ENCODE measurements around the gene CDK17. TPM values are rescaled to one million over a fixed set of nuclear protein-coding genes. Genes with fewer than 3 reads are reported as not detected.

The CDK17 gene
- total RNA-seq, 2 donors from 2014 or later: 34.7 to 79.5 TPM

GRCh38 chr12:96301732-96302131 is 98.5 kb downstream of the CDK17 start:
- Histone ChIP-seq H3K36me3 (no peaks in the 10 kb centered on the region), H3K4me1 (replicated peaks) (no peaks in the 10 kb centered on the region), H3K4me3 (no peak overlapping the region), H3K27me3 (replicated peaks; ENCODE audit: insufficient read depth) (no peaks in the 10 kb centered on the region), H3K27ac (no peak overlapping the region), H3K9me3 (no peaks in the 10 kb centered on the region)
- TF ChIP-seq CTCF (IDR thresholded peaks at IDR 0.05) (no peak), POLR2A (IDR thresholded peaks at IDR 0.05) (no peak), POLR2AphosphoS5 (IDR thresholded peaks at IDR 0.05) (no peak)
- intact Hi-C loops (cut with DNase I): no loop called here
- WGBS: 92% methylated on average over 4 of the region's 4 CpGs
- no peak for DNase-seq (ENCODE audit: low spot score)

- intact Hi-C loops (cut with DNase I): no loop called here
- H3K36me3 ChIP-seq: no peaks in the 10 kb centered on the region
- no peaks in the 10 kb centered on the region for H3K4me1 ChIP-seq (replicated peaks)
- no peak for TF ChIP-seq POLR2A (IDR thresholded peaks at IDR 0.05)
- TF ChIP-seq POLR2AphosphoS5 (IDR thresholded peaks at IDR 0.05): no peak
- TF ChIP-seq CTCF (IDR thresholded peaks at IDR 0.05): no peak
- WGBS: 89% methylated on average over 5 of the region's 5 CpGs
- no peaks in the 10 kb centered on the region for H3K9me3 ChIP-seq
- DNase-seq (ENCODE audit: low spot score): no peak
- H3K27me3 ChIP-seq (replicated peaks; ENCODE audit: insufficient read depth): no peaks in the 10 kb centered on the region
- no peak overlapping the region for H3K4me3 ChIP-seq
- H3K27ac ChIP-seq: no peak overlapping the region
Measured at GRCh38 chr12:96300064-96300463, 100.2 kb downstream of the CDK17 start.

GRCh38 chr12:96297504-96297903 is 102.7 kb downstream of the CDK17 start:
- no peak overlapping the region for H3K27ac ChIP-seq
- WGBS: 90% methylated on average over 4 of the region's 4 CpGs
- H3K9me3 ChIP-seq: no peaks in the 10 kb centered on the region
- no peaks in the 10 kb centered on the region for H3K36me3 ChIP-seq
- TF ChIP-seq POLR2AphosphoS5 (IDR thresholded peaks at IDR 0.05) (no peak), CTCF (IDR thresholded peaks at IDR 0.05) (no peak), POLR2A (IDR thresholded peaks at IDR 0.05) (no peak)
- no peak for DNase-seq (ENCODE audit: low spot score)
- no peaks in the 10 kb centered on the region for H3K27me3 ChIP-seq (replicated peaks; ENCODE audit: insufficient read depth)
- H3K4me3 ChIP-seq: no peak overlapping the region
- H3K4me1 ChIP-seq (replicated peaks): no peaks in the 10 kb centered on the region
- intact Hi-C loops (cut with DNase I): no loop called here

GRCh38 chr12:96295532-96296160 is 104.6 kb downstream of the CDK17 start:
- no peak for TF ChIP-seq POLR2A (IDR thresholded peaks at IDR 0.05)
- no peak for TF ChIP-seq POLR2AphosphoS5 (IDR thresholded peaks at IDR 0.05)
- TF ChIP-seq CTCF (IDR thresholded peaks at IDR 0.05): no peak
- Histone ChIP-seq H3K27me3 (replicated peaks; ENCODE audit: insufficient read depth) (no peaks in the 10 kb centered on the region), H3K4me3 (no peak overlapping the region), H3K36me3 (no peaks in the 10 kb centered on the region), H3K9me3 (no peaks in the 10 kb centered on the region), H3K27ac (no peak overlapping the region), H3K4me1 (replicated peaks) (no peaks in the 10 kb centered on the region)
- intact Hi-C loops (cut with DNase I): no loop called here
- no peak for DNase-seq (ENCODE audit: low spot score)
- 92% methylated on average over 6 of the region's 6 CpGs for WGBS

GRCh38 chr12:96294831-96295230 is 105.4 kb downstream of the CDK17 start:
- Histone ChIP-seq H3K36me3 (no peaks in the 10 kb centered on the region), H3K27me3 (replicated peaks; ENCODE audit: insufficient read depth) (no peaks in the 10 kb centered on the region), H3K4me3 (no peak overlapping the region), H3K9me3 (no peaks in the 10 kb centered on the region), H3K27ac (no peak overlapping the region), H3K4me1 (replicated peaks) (no peaks in the 10 kb centered on the region)
- DNase-seq (ENCODE audit: low spot score): no peak
- WGBS: 68% methylated on average over 3 of the region's 3 CpGs
- intact Hi-C loops (cut with DNase I): no loop called here
- no peak for TF ChIP-seq CTCF (IDR thresholded peaks at IDR 0.05)
- TF ChIP-seq POLR2AphosphoS5 (IDR thresholded peaks at IDR 0.05): no peak
- no peak for TF ChIP-seq POLR2A (IDR thresholded peaks at IDR 0.05)

Measured in prostate gland (tissue), 2 donors.